ENCODE measurements around the gene RALGPS1.

GRCh38 chr9:127137640-127138360, 223.2 kb downstream of the RALGPS1 start:
- TF ChIP-seq CTCF (IDR thresholded peaks at IDR 0.05) = no peak
- no peak for TF ChIP-seq POLR2A (IDR thresholded peaks at IDR 0.05)

Measured in tibial nerve (tissue), 3 donors.